K562 (cell line): ENCODE measurements around the gene PRDM1. TPM values are rescaled to one million over a fixed set of nuclear protein-coding genes. Genes with fewer than 3 reads are reported as not detected.

Source experiments
- ATAC-seq: fragments of 200-7000 bp; cut with Tn5 transposase; 3 replicates; pipeline ENCODE4 v1.9.1; 2020; ENCODE audit warnings: moderate library complexity
- BruUV-seq: library from RNA; stranded (reverse); fragments of 400-500 nt; replicated peaks from 2 replicates; lab custom pipeline; 2021; lab: Mats Ljungman, UMichigan
- CTCF ChIA-PET: fragments of 300-600 bp; formaldehyde crosslinking; extraction: SDS; loops from one replicate; lab custom pipeline; 2021; ENCODE audit warnings: low intra/inter-chr PET ratio; lab: Yijun Ruan, JAX
- POLR2A ChIA-PET: fragments of 300-600, 350-650 bp; sonication (Branson Sonifier 250); formaldehyde crosslinking; extraction: SDS; loops from one replicate; lab custom pipeline; 2021; ENCODE audit warnings: antibody characterized with exemption, inconsistent platforms; lab: Yijun Ruan, JAX
- DNase-seq, 4 experiments: peaks; one replicate each; pipeline versions ENCODE4 v3.0.0 to v3.0.0-alpha.2; 2011 to 2018; ENCODE audit warnings: low spot score in 3 of 4, mixed read lengths in 3 of 4; ENCODE audit errors: extremely low read depth in 1 of 4
- FAIRE-seq: peaks from 2 replicates; lab custom pipeline; 2011; peaks lifted over from hg19 to GRCh38; lab: Jason Lieb, UNC
- H2AFZ ChIP-seq: 2 replicates; pipeline ENCODE4 v1.6.0; 2011; ENCODE audit warnings: low read depth, low read length, control low read depth, inconsistent platforms
- H3K27ac ChIP-seq: fragments of 200-600 bp; 3 replicates; pipeline ENCODE4 v1.8.0; 2011; ENCODE audit warnings: low read depth, mild to moderate bottlenecking, control low read depth, inconsistent platforms, low read length, moderate library complexity, mixed read lengths; ENCODE audit errors: extremely low read depth
- H3K27me3 ChIP-seq, 2 experiments: fragments of 300-600 bp in 1 of 2; 2 replicates in 1 of 2; 3 replicates in 1 of 2; pipeline versions ENCODE4 v1.6.0 to v1.8.0; 2011; ENCODE audit warnings: inconsistent platforms in 2 of 2, low read length in 2 of 2, mild to moderate bottlenecking in 1 of 2, mixed read lengths in 1 of 2, moderate library complexity in 1 of 2; ENCODE audit not compliant: control insufficient read depth in 2 of 2, insufficient read depth in 2 of 2
- H3K36me3 ChIP-seq: fragments of 300-600 bp; 3 replicates; pipeline ENCODE4 v1.8.0; 2011; ENCODE audit warnings: mild to moderate bottlenecking, low read length, inconsistent platforms; ENCODE audit not compliant: control insufficient read depth, insufficient read depth
- H3K4me1 ChIP-seq, 2 experiments: fragments of 200-600 bp in 1 of 2; replicated peaks in 1 of 2; 2 replicates in 1 of 2; 3 replicates in 1 of 2; pipeline versions ENCODE4 v1.5.1 to v1.8.0; 2011; ENCODE audit warnings: inconsistent platforms in 2 of 2, low read length in 2 of 2, mild to moderate bottlenecking in 1 of 2, mixed read lengths in 1 of 2, moderate library complexity in 1 of 2; ENCODE audit not compliant: control insufficient read depth in 2 of 2, insufficient read depth in 2 of 2
- H3K4me2 ChIP-seq: 2 replicates; pipeline ENCODE4 v1.6.1; 2011; ENCODE audit warnings: low read length, control low read depth, inconsistent platforms, mixed read lengths; ENCODE audit not compliant: insufficient read depth
- H3K4me3 ChIP-seq: fragments of 200-600 bp; sonication (generic), shearing (Covaris generic); 2 replicates; pipeline ENCODE4 v1.5.1; 2016; ENCODE audit warnings: control low read depth, inconsistent platforms
- H3K79me2 ChIP-seq: fragments of 200-600 bp; 3 replicates; pipeline ENCODE4 v1.8.0; 2011; ENCODE audit warnings: low read length, inconsistent platforms; ENCODE audit not compliant: control insufficient read depth, insufficient read depth
- H3K9ac ChIP-seq, 2 experiments: 2 replicates each; pipeline versions ENCODE4 v1.6.0 to v1.6.1; 2011; ENCODE audit warnings: low read depth in 2 of 2, low read length in 2 of 2, control low read depth in 1 of 2, inconsistent platforms in 1 of 2, mild to moderate bottlenecking in 1 of 2, mixed read lengths in 1 of 2; ENCODE audit not compliant: insufficient read depth in 1 of 2
- H3K9me1 ChIP-seq: one replicate; pipeline ENCODE4 v1.6.0; 2011; ENCODE audit warnings: inconsistent platforms, mild to moderate bottlenecking, low read length, moderate library complexity; ENCODE audit not compliant: control insufficient read depth, insufficient read depth
- H3K9me3 ChIP-seq: replicated peaks from 2 replicates; pipeline ENCODE4 v1.5.1; 2011; ENCODE audit warnings: low read depth, low read length, inconsistent platforms; ENCODE audit not compliant: control insufficient read depth, insufficient read depth
- H4K20me1 ChIP-seq: replicated peaks from 2 replicates; pipeline ENCODE4 v1.6.1; 2011; ENCODE audit warnings: low read length, inconsistent platforms, mixed read lengths; ENCODE audit not compliant: control insufficient read depth, insufficient read depth
- PRDM10 ChIP-seq: fragments of 450-650 bp; IDR thresholded peaks from 2 replicates; pipeline ENCODE4 v1.6.1; 2018; ENCODE audit not compliant: partially characterized antibody
- ZNF23 ChIP-seq: fragments of 250-450 bp; sonication (Bioruptor Pico); IDR thresholded peaks from 2 replicates; pipeline ENCODE4 v1.4.0; 2020; ENCODE audit warnings: mild to moderate bottlenecking
- WGBS: fragments of 100-300 bp; shearing (Covaris generic); methylation state at CpG from one replicate; pipeline ENCODE4 v1.1.6; 2016; ENCODE audit warnings: low coverage, mixed read lengths; ENCODE audit not compliant: insufficient coverage; ENCODE audit errors: missing lambda C conversion rate; 5-methylcytosine and 5-hydroxymethylcytosine counted together
- in situ Hi-C: fragments of 300-500 bp; cut with MboI; formaldehyde crosslinking; loops from 4 replicates; pipeline ENCODE4 v1.15.0; 2018; ENCODE audit warnings: inconsistent platforms, mixed read lengths
- intact Hi-C: fragments of 100-400 bp; cut with micrococcal nuclease; formaldehyde crosslinking; loops from 2 replicates; pipeline ENCODE4 v1.14.2; 2022
- polyA plus RNA-seq, 8 experiments: library from polyadenylated mRNA; depleted of rRNA in 4 of 8; stranded (reverse) in 5 of 8; unstranded in 3 of 8; fragments of >200 nt; fragmentation: Nextera tagmentation in 2 of 8; fragmentation: Illumina TruSeq in 1 of 8; extraction: Ambion mirVana in 2 of 8; extraction: Trizol in 1 of 8; gene quantifications; 2 replicates each; pipeline versions ENCODE4 v1.2.1 to v1.2.3, GENCODE V29; 2011 to 2014; ENCODE audit warnings: inconsistent platforms in 1 of 8, missing spikeins in 1 of 8
- total RNA-seq, 7 experiments: library from RNA; depleted of rRNA in 6 of 7; stranded (reverse); fragments of >200 nt in 6 of 7; fragmentation: Illumina TruSeq in 2 of 7; extraction: Trizol in 2 of 7; gene quantifications; 2 replicates each; pipeline versions ENCODE4 v1.2.1 to v1.2.3, GENCODE V29; 2011 to 2021; ENCODE audit warnings: low replicate concordance in 1 of 7

PRDM1 gene
- total and polyA plus RNA-seq, 9 of the 15 experiments (the other 6 are each of a cell fraction or from before 2014, with no cell fraction given): 0.09 to 0.89 (median 0.27) TPM

- Histone ChIP-seq H3K9me3 (no peaks in the 10 kb centered on the region), H3K27ac (no peak overlapping the region), H3K27me3 (no peaks in the 10 kb centered on the region), H3K36me3 (no peaks in the 10 kb centered on the region), H3K4me1 (peaks cover 7 to 13% of the 10 kb centered on the region in 2 experiments; a peak in 4 of 5 replicates), H4K20me1 (no peaks in the 10 kb centered on the region), H3K4me2 (peak overlapping the region; percentile 79), H3K9ac (peak overlapping the region in 1 of 2 experiments; percentile 45; a peak in 1 of 4 replicates), H3K9me1 (no peaks in the 10 kb centered on the region), H3K4me3 (peak overlapping the region; percentile 43), H3K79me2 (no peaks in the 10 kb centered on the region), H2AFZ (peak overlapping the region; percentile 86)
- ChIA-PET CTCF (no interaction called here), POLR2A (interaction anchor here (1.0 to 1.5 kb wide), 2 partner anchors 8 to 11 kb away, joined by 3 to 4 read pairs; no protein-coding TSS in a partner anchor)
- DNase-seq: no peak
- ATAC-seq: no peak
- TF ChIP-seq PRDM10 (peak; percentile 83), ZNF23 (no peak)
- intact Hi-C loops: loop anchor here (2.0 to 5.0 kb wide), 4 partner anchors 247 to 653 kb away; no protein-coding TSS in a partner anchor
- FAIRE-seq: no peak
- no TSS peak for BruUV-seq
- WGBS: 51% methylated on average over 4 of the region's 6 CpGs
- in situ Hi-C loops: no loop called here
These were observed 498 bp upstream of the PRDM1 start for GRCh38 chr6:106085692-106085983.
